ENCODE data around the gene CHSY1. TPM values are rescaled to one million over a fixed set of nuclear protein-coding genes. Genes with fewer than 3 reads are reported as not detected.

The CHSY1 gene
- total and polyA plus RNA-seq, 2 of the 13 experiments (the other 11 are each of a cell fraction or from before 2014, with no cell fraction given): 13.3 to 13.7 TPM

- TF ChIP-seq, protein P1, sequence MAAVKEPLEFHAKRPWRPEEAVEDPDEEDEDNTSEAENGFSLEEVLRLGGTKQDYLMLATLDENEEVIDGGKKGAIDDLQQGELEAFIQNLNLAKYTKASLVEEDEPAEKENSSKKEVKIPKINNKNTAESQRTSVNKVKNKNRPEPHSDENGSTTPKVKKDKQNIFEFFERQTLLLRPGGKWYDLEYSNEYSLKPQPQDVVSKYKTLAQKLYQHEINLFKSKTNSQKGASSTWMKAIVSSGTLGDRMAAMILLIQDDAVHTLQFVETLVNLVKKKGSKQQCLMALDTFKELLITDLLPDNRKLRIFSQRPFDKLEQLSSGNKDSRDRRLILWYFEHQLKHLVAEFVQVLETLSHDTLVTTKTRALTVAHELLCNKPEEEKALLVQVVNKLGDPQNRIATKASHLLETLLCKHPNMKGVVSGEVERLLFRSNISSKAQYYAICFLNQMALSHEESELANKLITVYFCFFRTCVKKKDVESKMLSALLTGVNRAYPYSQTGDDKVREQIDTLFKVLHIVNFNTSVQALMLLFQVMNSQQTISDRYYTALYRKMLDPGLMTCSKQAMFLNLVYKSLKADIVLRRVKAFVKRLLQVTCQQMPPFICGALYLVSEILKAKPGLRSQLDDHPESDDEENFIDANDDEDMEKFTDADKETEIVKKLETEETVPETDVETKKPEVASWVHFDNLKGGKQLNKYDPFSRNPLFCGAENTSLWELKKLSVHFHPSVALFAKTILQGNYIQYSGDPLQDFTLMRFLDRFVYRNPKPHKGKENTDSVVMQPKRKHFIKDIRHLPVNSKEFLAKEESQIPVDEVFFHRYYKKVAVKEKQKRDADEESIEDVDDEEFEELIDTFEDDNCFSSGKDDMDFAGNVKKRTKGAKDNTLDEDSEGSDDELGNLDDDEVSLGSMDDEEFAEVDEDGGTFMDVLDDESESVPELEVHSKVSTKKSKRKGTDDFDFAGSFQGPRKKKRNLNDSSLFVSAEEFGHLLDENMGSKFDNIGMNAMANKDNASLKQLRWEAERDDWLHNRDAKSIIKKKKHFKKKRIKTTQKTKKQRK (IDR thresholded peaks at IDR 0.05; ENCODE audit: low read length): no peak
- no peak for TF ChIP-seq ZFP36L1 (CRISPR knock-in tag; IDR thresholded peaks at IDR 0.05)
- no peak for TF ChIP-seq ZNF703 (CRISPR knock-in tag; IDR thresholded peaks at IDR 0.05; ENCODE audit: borderline replicate concordance)
- TF ChIP-seq, protein P2, sequence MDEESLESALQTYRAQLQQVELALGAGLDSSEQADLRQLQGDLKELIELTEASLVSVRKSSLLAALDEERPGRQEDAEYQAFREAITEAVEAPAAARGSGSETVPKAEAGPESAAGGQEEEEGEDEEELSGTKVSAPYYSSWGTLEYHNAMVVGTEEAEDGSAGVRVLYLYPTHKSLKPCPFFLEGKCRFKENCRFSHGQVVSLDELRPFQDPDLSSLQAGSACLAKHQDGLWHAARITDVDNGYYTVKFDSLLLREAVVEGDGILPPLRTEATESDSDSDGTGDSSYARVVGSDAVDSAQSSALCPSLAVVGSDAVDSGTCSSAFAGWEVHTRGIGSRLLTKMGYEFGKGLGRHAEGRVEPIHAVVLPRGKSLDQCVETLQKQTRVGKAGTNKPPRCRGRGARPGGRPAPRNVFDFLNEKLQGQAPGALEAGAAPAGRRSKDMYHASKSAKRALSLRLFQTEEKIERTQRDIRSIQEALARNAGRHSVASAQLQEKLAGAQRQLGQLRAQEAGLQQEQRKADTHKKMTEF (CRISPR knock-in tag; IDR thresholded peaks at IDR 0.05): peak; percentile 62; the same call in 1 of the 2 replicates
- TF ChIP-seq NR2F1 (CRISPR knock-in tag; IDR thresholded peaks at IDR 0.05): no peak
- no peak for TF ChIP-seq ZNF3 (CRISPR knock-in tag; IDR thresholded peaks at IDR 0.05)
- TF ChIP-seq, protein P3, sequence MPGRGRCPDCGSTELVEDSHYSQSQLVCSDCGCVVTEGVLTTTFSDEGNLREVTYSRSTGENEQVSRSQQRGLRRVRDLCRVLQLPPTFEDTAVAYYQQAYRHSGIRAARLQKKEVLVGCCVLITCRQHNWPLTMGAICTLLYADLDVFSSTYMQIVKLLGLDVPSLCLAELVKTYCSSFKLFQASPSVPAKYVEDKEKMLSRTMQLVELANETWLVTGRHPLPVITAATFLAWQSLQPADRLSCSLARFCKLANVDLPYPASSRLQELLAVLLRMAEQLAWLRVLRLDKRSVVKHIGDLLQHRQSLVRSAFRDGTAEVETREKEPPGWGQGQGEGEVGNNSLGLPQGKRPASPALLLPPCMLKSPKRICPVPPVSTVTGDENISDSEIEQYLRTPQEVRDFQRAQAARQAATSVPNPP (CRISPR knock-in tag; IDR thresholded peaks at IDR 0.05): 0 out of 2 replicates have a peak, but pooled peaks have one; percentile 49
- TF ChIP-seq HIC2 (CRISPR knock-in tag; IDR thresholded peaks at IDR 0.05; ENCODE audit: low read depth): no peak
- TF ChIP-seq ZNF136 (CRISPR knock-in tag; IDR thresholded peaks at IDR 0.05; ENCODE audit: low read depth): no peak
- TF ChIP-seq ZFX (CRISPR knock-in tag; IDR thresholded peaks at IDR 0.05; ENCODE audit: low read depth): peak; percentile 93
- TF ChIP-seq TBX2 (CRISPR knock-in tag; IDR thresholded peaks at IDR 0.05; ENCODE audit: borderline replicate concordance): 0 out of 2 replicates have a peak, but pooled peaks have one; percentile 21
- TF ChIP-seq THAP7 (CRISPR knock-in tag; IDR thresholded peaks at IDR 0.05): peak; percentile 86
- TF ChIP-seq ZNF713 (CRISPR knock-in tag; IDR thresholded peaks at IDR 0.05): 0 out of 2 replicates have a peak, but pooled peaks have one; percentile 63
- no peak for TF ChIP-seq MBD4 (IDR thresholded peaks at IDR 0.05; ENCODE audit: borderline replicate concordance, low read length)
- no peak for TF ChIP-seq THYN1 (CRISPR knock-in tag; IDR thresholded peaks at IDR 0.05; ENCODE audit: borderline replicate concordance, low read depth)
- TF ChIP-seq BCL6 (CRISPR knock-in tag; IDR thresholded peaks at IDR 0.05): no peak
- no peak for TF ChIP-seq FOXP4 (CRISPR knock-in tag; IDR thresholded peaks at IDR 0.05)
Observed at GRCh38 chr15:101277038-101277822, 25.4 kb upstream of the CHSY1 start, which contains the start of gene SELENOS (continued).

Measured in HepG2 (cell line).